Chondrocyte (in vitro differentiated cells): Measurements from ENCODE around the gene CNTFR. TPM values are rescaled to one million over a fixed set of nuclear protein-coding genes. Genes with fewer than 3 reads are reported as not detected.
A peak's percentile ranks its signal among the peaks of the same experiment; 100 is the strongest.

Experiments used
- DNase-seq: peaks from one replicate; pipeline ENCODE4 v3.0.0; 2021; ENCODE audit warnings: mixed read lengths, low spot score
- H3K27ac Mint-ChIP-seq: one replicate; pipeline ENCODE4 v1.8.0; 2021; ENCODE audit warnings: mild to moderate bottlenecking, moderate library complexity, mixed read lengths; ENCODE audit not compliant: unreplicated experiment
- H3K27me3 Mint-ChIP-seq: 2 replicates; pipeline ENCODE4 v1.8.0; 2021; ENCODE audit warnings: low read depth, mixed read lengths
- H3K36me3 Mint-ChIP-seq: 2 replicates; pipeline ENCODE4 v1.8.0; 2021; ENCODE audit warnings: low read depth, mixed read lengths
- H3K4me1 Mint-ChIP-seq: 2 replicates; pipeline ENCODE4 v1.8.0; 2021; ENCODE audit warnings: low read depth, mild to moderate bottlenecking, mixed read lengths
- H3K4me3 Mint-ChIP-seq: one replicate; pipeline ENCODE4 v1.8.0; 2021; ENCODE audit warnings: mild to moderate bottlenecking, moderate library complexity, mixed read lengths; ENCODE audit not compliant: unreplicated experiment
- H3K9me3 Mint-ChIP-seq: 2 replicates; pipeline ENCODE4 v1.8.0; 2021; ENCODE audit warnings: low read depth, mixed read lengths
- CTCF ChIP-seq: fragments of 200-600 bp; sonication (generic); IDR thresholded peaks from 2 replicates; pipeline ENCODE4 v1.5.0; 2021; ENCODE audit warnings: antibody characterized with exemption, mild to moderate bottlenecking, moderate library complexity
- total RNA-seq: library from RNA; stranded (reverse); gene quantifications from 3 replicates; pipeline ENCODE4 v1.2.1, GENCODE V29; 2021

CNTFR gene
- total RNA-seq, 1 donor from 2014 or later: 0.12 TPM

DNA sequence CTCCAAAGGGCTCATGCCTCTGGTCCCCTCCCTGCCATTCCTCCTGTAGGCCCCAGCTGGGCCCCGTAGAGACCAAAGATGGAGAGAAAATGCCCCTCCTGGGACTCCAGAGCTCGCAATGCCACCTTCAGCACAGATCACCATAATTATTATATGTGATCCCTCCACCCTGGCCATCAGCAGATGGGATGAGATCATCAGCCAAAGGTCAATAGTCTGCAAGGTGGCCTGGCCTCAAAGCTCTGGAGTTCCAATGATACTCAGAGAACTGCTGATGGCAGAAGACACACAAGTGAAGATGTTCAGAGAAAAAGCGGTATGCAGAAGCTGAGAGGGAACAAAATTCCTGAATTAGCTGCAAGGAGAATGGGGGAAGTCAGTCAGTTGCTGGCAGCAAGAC lies 17.4 kb upstream of the CNTFR start:
- Mint-ChIP-seq H3K27me3 (peaks cover 6% of the 10 kb centered on the region), H3K4me3 (no peak overlapping the region), H3K4me1 (peaks cover 7% of the 10 kb centered on the region), H3K9me3 (no peaks in the 10 kb centered on the region), H3K27ac (no peak overlapping the region), H3K36me3 (no peaks in the 10 kb centered on the region)
- no peak for TF ChIP-seq CTCF
- DNase-seq: no peak

GRCh38 chr9:34606190-34606589 lies 16.7 kb upstream of the CNTFR start:
- peaks cover 2% of the 10 kb centered on the region for H3K4me1 Mint-ChIP-seq
- peaks cover 10% of the 10 kb centered on the region for H3K27me3 Mint-ChIP-seq
- H3K27ac Mint-ChIP-seq: no peak overlapping the region
- H3K9me3 Mint-ChIP-seq: no peaks in the 10 kb centered on the region
- no peak for TF ChIP-seq CTCF
- no peak for DNase-seq
- no peak overlapping the region for H3K4me3 Mint-ChIP-seq
- H3K36me3 Mint-ChIP-seq: no peaks in the 10 kb centered on the region

GRCh38 chr9:34603610-34604231 lies 14.2 kb upstream of the CNTFR start:
- peak; percentile 97 for TF ChIP-seq CTCF
- H3K36me3 Mint-ChIP-seq: no peaks in the 10 kb centered on the region
- peaks cover 18% of the 10 kb centered on the region for H3K27me3 Mint-ChIP-seq
- no peaks in the 10 kb centered on the region for H3K9me3 Mint-ChIP-seq
- no peak overlapping the region for H3K27ac Mint-ChIP-seq
- no peak overlapping the region for H3K4me3 Mint-ChIP-seq
- no peaks in the 10 kb centered on the region for H3K4me1 Mint-ChIP-seq
- DNase-seq: no peak

DNA sequence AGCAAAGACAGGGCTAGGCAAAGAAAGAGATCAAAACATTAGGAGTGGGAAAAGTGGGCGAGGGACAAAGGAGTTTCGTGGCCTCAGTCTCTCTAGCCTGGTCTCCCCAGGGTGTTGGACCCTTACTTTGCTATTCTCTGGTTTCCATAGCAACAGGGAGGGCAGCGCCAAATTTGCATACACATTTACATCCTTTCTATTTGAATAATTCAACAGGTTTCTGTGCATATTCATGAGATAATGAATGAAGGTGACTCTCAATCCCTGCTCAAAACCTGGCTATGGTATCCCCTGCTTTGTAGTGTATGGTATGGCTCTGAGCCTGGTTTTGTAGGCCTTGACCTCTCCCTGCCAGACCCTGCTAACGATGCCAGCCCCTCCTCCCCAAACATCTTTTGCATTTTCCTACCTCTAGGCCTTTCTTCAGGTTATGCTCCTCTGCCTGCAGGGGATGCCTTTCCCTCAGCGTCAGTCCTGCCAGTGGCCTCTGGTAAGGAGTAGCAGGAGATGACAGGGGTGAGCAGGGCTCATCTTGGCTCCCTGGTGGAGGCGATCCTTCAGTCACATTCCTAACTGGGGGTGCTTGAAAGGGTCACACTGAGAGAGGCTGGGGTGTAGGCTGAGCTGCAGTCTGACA lies 12.5 kb upstream of the CNTFR start:
- H3K9me3 Mint-ChIP-seq: no peaks in the 10 kb centered on the region
- peaks cover 26% of the 10 kb centered on the region for H3K27me3 Mint-ChIP-seq
- no peak overlapping the region for H3K4me3 Mint-ChIP-seq
- H3K27ac Mint-ChIP-seq: no peak overlapping the region
- no peaks in the 10 kb centered on the region for H3K36me3 Mint-ChIP-seq
- H3K4me1 Mint-ChIP-seq: no peaks in the 10 kb centered on the region
- no peak for TF ChIP-seq CTCF
- DNase-seq: no peak

DNA sequence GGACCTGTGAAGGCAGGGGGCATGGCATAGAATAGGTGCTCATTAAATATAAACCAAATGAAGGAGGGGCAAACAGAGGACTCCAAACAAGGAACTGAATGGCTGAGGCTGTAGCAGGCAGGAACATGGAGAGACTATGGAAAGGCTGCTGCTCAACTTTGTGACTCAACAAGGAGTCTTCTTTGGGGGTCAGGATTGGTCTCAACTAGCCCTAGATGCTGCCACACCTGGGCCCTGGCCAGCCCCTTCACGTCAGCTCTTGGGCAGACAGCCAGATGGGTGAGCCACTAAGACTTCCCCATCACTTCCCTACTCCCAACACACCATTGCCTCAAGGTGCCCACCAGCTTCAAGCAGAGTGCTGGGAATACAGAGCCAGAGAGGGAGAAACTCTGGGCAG lies 11.4 kb upstream of the CNTFR start:
- Mint-ChIP-seq H3K4me1 (no peaks in the 10 kb centered on the region), H3K36me3 (no peaks in the 10 kb centered on the region), H3K9me3 (no peaks in the 10 kb centered on the region), H3K4me3 (no peak overlapping the region), H3K27me3 (peaks cover 34% of the 10 kb centered on the region), H3K27ac (no peak overlapping the region)
- DNase-seq: no peak
- no peak for TF ChIP-seq CTCF
